Osteoblast (primary cell): ENCODE results near the gene USP34. TPM values are rescaled to one million over a fixed set of nuclear protein-coding genes. Genes with fewer than 3 reads are reported as not detected.

Experiments used
- DNase-seq: peaks from one replicate; pipeline ENCODE4 v3.0.0; 2011; ENCODE audit warnings: low spot score, mixed read lengths; ENCODE audit not compliant: insufficient read length; ENCODE audit errors: missing footprints
- H2AFZ ChIP-seq: 2 replicates; pipeline ENCODE4 v1.6.0; 2011; ENCODE audit warnings: mild to moderate bottlenecking, low read length
- H3K27ac ChIP-seq: 2 replicates; pipeline ENCODE4 v1.5.1; 2011; ENCODE audit warnings: mild to moderate bottlenecking, low read depth, low read length, moderate library complexity
- H3K27me3 ChIP-seq: 2 replicates; pipeline ENCODE4 v1.6.0; 2012; ENCODE audit warnings: mild to moderate bottlenecking, control low read depth, inconsistent platforms, low read length, moderate library complexity; ENCODE audit not compliant: insufficient read depth
- H3K36me3 ChIP-seq: 2 replicates; pipeline ENCODE4 v1.5.1; 2011; ENCODE audit warnings: mild to moderate bottlenecking, low read length, control low read depth, moderate library complexity; ENCODE audit not compliant: insufficient read depth
- H3K4me1 ChIP-seq: 2 replicates; pipeline ENCODE4 v1.5.1; 2011; ENCODE audit warnings: mild to moderate bottlenecking, low read length, control low read depth, moderate library complexity; ENCODE audit not compliant: insufficient read depth
- H3K4me2 ChIP-seq: 2 replicates; pipeline ENCODE4 v1.6.0; 2011; ENCODE audit warnings: mild to moderate bottlenecking, low read length; ENCODE audit not compliant: insufficient read depth
- H3K4me3 ChIP-seq: fragments of 200-600 bp; sonication (generic); 3 replicates; pipeline ENCODE4 v1.5.1; 2012; ENCODE audit warnings: mild to moderate bottlenecking, low read length, inconsistent platforms; ENCODE audit not compliant: insufficient read depth
- H3K79me2 ChIP-seq: 2 replicates; pipeline ENCODE4 v1.6.0; 2012; ENCODE audit warnings: mild to moderate bottlenecking, low read length, control low read depth, inconsistent platforms; ENCODE audit not compliant: insufficient read depth
- H3K9me3 ChIP-seq: 2 replicates; pipeline ENCODE4 v1.5.1; 2011; ENCODE audit warnings: low read depth, low read length, control low read depth
- H4K20me1 ChIP-seq: 2 replicates; pipeline ENCODE4 v1.6.0; 2012; ENCODE audit warnings: mild to moderate bottlenecking, low read length, control low read depth; ENCODE audit not compliant: insufficient read depth
- total RNA-seq: library from RNA; depleted of rRNA; stranded (reverse); fragments of >200 nt; gene quantifications from 2 replicates; pipeline ENCODE4 v1.2.3, GENCODE V29; 2012
- TF ChIP-seq, protein P1 (sequence below): IDR thresholded peaks from 2 replicates; pipeline ENCODE4 v1.5.1; 2011; ENCODE audit warnings: mild to moderate bottlenecking, low read depth, low read length, moderate library complexity; ENCODE audit errors: extremely low read depth

The USP34 gene
- total RNA-seq, 1 donor, result 152 TPM

DNA sequence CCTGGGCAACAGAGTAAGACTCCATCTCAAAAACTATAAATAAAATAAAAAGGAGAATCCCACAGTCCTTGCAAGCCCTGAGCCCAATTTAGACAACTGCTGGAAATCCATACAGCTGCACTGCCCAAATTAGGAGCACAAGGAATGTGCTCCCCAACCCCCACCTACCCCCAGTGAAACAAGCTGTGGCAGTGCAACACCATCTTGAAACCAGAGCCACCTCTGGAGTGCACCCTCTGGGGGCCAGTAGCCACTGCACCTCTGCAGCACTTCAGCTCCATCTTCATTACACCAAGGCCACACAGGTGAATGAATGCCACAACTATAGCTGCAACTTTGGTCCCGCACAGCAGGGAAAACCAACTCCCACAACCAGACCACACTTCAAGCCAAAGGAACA lies 37.3 kb downstream of the USP34 start:
- Histone ChIP-seq H3K9me3 (no peaks in the 10 kb centered on the region), H3K27me3 (no peaks in the 10 kb centered on the region), H3K36me3 (peaks cover 4% of the 10 kb centered on the region), H3K4me2 (no peak overlapping the region), H3K79me2 (peaks cover 98% of the 10 kb centered on the region), H3K4me1 (peaks cover 12% of the 10 kb centered on the region), H2AFZ (no peak overlapping the region), H4K20me1 (peaks cover 90% of the 10 kb centered on the region), H3K4me3 (no peak overlapping the region), H3K27ac (no peak overlapping the region)
- no peak for DNase-seq
- TF ChIP-seq, protein P1, sequence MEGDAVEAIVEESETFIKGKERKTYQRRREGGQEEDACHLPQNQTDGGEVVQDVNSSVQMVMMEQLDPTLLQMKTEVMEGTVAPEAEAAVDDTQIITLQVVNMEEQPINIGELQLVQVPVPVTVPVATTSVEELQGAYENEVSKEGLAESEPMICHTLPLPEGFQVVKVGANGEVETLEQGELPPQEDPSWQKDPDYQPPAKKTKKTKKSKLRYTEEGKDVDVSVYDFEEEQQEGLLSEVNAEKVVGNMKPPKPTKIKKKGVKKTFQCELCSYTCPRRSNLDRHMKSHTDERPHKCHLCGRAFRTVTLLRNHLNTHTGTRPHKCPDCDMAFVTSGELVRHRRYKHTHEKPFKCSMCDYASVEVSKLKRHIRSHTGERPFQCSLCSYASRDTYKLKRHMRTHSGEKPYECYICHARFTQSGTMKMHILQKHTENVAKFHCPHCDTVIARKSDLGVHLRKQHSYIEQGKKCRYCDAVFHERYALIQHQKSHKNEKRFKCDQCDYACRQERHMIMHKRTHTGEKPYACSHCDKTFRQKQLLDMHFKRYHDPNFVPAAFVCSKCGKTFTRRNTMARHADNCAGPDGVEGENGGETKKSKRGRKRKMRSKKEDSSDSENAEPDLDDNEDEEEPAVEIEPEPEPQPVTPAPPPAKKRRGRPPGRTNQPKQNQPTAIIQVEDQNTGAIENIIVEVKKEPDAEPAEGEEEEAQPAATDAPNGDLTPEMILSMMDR, result no peak

- Histone ChIP-seq H3K4me2 (no peak overlapping the region), H3K4me1 (peaks cover 12% of the 10 kb centered on the region), H3K79me2 (peaks cover 98% of the 10 kb centered on the region), H3K4me3 (no peak overlapping the region), H2AFZ (no peak overlapping the region), H3K27me3 (no peaks in the 10 kb centered on the region), H3K9me3 (no peaks in the 10 kb centered on the region), H3K27ac (no peak overlapping the region), H4K20me1 (peaks cover 91% of the 10 kb centered on the region), H3K36me3 (peaks cover 4% of the 10 kb centered on the region)
- TF ChIP-seq, protein P1, result no peak
- no peak for DNase-seq
Measured at GRCh38 chr2:61432990-61433389, 37.9 kb downstream of the USP34 start.

DNA sequence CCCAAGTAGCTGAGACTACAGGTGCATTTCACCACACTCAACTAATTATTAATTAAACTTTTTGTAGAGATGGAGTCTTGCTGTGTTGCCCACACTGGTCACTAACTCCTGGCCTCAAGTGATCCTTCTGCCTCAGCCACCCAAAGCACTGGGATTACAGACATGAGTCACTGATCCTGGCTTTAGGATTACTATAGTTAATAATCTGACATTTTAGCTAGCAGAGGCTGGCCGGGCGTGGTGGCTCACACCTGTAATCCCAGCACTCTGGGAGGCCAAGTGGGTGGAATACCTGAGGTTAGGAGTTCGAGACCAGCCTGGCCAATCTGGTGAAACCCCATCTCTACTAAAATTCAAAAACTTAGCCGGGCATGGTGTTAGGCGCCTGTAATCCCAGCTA lies 39.5 kb downstream of the USP34 start:
- DNase-seq, result no peak
- H3K4me3 ChIP-seq, result no peak overlapping the region
- no peaks in the 10 kb centered on the region for H3K9me3 ChIP-seq
- no peak overlapping the region for H3K27ac ChIP-seq
- no peak overlapping the region for H3K4me2 ChIP-seq
- TF ChIP-seq, protein P1, result no peak
- no peak overlapping the region for H2AFZ ChIP-seq
- H4K20me1 ChIP-seq, result peaks cover 83% of the 10 kb centered on the region
- H3K79me2 ChIP-seq, result peaks cover 98% of the 10 kb centered on the region
- H3K36me3 ChIP-seq, result peaks cover 4% of the 10 kb centered on the region
- no peaks in the 10 kb centered on the region for H3K27me3 ChIP-seq
- H3K4me1 ChIP-seq, result peaks cover 5% of the 10 kb centered on the region

DNA sequence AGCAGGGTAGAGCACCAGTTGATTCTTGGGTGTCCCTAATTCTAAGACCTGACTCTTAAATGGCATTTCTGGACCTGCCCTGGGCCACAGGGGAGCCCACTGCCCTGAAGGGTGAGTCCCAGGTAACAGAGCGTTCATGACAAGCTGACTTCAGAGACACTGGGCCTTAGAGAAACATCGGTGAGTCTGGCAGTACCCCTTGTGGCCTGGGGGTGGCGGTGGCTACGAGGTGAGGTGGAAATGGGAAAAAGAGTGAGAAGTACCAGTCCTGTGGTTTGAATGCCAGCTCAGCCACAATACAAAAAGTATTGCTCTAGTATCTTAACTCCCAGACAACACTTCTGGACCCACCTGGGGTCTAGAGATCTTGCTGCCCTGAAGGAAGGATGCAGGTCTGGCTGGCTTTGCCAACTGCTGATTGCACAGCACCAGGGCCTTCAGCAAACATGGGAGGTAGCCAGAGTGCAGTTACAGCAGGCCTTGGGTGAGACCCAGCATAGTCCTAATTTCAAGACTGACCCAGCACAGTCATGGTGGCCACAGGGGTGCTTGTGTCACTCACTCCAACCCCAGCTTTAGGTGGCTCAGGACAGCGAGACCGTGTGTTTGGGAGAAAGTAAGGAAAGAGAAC lies 44.5 kb downstream of the USP34 start:
- Histone ChIP-seq H3K27me3 (no peaks in the 10 kb centered on the region), H3K4me3 (no peak overlapping the region), H3K4me1 (peaks cover 6% of the 10 kb centered on the region), H3K4me2 (no peak overlapping the region), H3K9me3 (no peaks in the 10 kb centered on the region), H3K79me2 (peaks cover 98% of the 10 kb centered on the region), H3K27ac (peak overlapping the region; percentile 1), H2AFZ (no peak overlapping the region), H4K20me1 (peaks cover 83% of the 10 kb centered on the region), H3K36me3 (no peaks in the 10 kb centered on the region)
- no peak for DNase-seq
- TF ChIP-seq, protein P1, result peak; percentile 63
